ENCODE results near the gene LRRTM3.

DNA sequence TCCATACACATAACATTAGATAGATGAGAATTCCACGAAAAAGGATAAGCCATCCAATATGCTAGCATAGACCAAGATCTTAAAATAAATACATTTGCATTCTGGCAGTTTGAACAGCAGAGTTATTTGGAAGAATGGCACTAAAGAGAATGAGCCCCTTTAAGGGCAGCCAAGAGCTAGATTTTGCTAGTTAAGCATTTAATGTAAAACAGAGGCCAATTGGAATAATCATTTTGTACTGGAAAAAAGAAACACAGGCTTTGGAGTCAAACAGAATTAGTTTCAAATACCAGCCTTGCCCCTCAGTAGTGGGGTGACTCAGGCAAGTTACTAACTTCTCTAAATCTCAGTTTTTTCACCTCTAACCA is 56.2 kb downstream of the LRRTM3 start:
- no peak for TF ChIP-seq ZNF48 (tag by site-specific recombination; IDR thresholded peaks at IDR 0.05)
- TF ChIP-seq, protein P1, sequence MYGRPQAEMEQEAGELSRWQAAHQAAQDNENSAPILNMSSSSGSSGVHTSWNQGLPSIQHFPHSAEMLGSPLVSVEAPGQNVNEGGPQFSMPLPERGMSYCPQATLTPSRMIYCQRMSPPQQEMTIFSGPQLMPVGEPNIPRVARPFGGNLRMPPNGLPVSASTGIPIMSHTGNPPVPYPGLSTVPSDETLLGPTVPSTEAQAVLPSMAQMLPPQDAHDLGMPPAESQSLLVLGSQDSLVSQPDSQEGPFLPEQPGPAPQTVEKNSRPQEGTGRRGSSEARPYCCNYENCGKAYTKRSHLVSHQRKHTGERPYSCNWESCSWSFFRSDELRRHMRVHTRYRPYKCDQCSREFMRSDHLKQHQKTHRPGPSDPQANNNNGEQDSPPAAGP (tag by site-specific recombination; IDR thresholded peaks at IDR 0.05), result no peak
- TF ChIP-seq, protein P2, sequence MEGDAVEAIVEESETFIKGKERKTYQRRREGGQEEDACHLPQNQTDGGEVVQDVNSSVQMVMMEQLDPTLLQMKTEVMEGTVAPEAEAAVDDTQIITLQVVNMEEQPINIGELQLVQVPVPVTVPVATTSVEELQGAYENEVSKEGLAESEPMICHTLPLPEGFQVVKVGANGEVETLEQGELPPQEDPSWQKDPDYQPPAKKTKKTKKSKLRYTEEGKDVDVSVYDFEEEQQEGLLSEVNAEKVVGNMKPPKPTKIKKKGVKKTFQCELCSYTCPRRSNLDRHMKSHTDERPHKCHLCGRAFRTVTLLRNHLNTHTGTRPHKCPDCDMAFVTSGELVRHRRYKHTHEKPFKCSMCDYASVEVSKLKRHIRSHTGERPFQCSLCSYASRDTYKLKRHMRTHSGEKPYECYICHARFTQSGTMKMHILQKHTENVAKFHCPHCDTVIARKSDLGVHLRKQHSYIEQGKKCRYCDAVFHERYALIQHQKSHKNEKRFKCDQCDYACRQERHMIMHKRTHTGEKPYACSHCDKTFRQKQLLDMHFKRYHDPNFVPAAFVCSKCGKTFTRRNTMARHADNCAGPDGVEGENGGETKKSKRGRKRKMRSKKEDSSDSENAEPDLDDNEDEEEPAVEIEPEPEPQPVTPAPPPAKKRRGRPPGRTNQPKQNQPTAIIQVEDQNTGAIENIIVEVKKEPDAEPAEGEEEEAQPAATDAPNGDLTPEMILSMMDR (tag by site-specific recombination; IDR thresholded peaks at IDR 0.05), result no peak
- TF ChIP-seq, protein P3, sequence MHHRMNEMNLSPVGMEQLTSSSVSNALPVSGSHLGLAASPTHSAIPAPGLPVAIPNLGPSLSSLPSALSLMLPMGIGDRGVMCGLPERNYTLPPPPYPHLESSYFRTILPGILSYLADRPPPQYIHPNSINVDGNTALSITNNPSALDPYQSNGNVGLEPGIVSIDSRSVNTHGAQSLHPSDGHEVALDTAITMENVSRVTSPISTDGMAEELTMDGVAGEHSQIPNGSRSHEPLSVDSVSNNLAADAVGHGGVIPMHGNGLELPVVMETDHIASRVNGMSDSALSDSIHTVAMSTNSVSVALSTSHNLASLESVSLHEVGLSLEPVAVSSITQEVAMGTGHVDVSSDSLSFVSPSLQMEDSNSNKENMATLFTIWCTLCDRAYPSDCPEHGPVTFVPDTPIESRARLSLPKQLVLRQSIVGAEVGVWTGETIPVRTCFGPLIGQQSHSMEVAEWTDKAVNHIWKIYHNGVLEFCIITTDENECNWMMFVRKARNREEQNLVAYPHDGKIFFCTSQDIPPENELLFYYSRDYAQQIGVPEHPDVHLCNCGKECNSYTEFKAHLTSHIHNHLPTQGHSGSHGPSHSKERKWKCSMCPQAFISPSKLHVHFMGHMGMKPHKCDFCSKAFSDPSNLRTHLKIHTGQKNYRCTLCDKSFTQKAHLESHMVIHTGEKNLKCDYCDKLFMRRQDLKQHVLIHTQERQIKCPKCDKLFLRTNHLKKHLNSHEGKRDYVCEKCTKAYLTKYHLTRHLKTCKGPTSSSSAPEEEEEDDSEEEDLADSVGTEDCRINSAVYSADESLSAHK (tag by site-specific recombination; IDR thresholded peaks at IDR 0.05), result no peak
- TF ChIP-seq, protein P4, sequence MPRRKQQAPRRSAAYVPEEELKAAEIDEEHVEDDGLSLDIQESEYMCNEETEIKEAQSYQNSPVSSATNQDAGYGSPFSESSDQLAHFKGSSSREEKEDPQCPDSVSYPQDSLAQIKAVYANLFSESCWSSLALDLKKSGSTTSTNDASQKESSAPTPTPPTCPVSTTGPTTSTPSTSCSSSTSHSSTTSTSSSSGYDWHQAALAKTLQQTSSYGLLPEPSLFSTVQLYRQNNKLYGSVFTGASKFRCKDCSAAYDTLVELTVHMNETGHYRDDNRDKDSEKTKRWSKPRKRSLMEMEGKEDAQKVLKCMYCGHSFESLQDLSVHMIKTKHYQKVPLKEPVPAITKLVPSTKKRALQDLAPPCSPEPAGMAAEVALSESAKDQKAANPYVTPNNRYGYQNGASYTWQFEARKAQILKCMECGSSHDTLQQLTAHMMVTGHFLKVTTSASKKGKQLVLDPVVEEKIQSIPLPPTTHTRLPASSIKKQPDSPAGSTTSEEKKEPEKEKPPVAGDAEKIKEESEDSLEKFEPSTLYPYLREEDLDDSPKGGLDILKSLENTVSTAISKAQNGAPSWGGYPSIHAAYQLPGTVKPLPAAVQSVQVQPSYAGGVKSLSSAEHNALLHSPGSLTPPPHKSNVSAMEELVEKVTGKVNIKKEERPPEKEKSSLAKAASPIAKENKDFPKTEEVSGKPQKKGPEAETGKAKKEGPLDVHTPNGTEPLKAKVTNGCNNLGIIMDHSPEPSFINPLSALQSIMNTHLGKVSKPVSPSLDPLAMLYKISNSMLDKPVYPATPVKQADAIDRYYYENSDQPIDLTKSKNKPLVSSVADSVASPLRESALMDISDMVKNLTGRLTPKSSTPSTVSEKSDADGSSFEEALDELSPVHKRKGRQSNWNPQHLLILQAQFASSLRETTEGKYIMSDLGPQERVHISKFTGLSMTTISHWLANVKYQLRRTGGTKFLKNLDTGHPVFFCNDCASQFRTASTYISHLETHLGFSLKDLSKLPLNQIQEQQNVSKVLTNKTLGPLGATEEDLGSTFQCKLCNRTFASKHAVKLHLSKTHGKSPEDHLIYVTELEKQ (tag by site-specific recombination; IDR thresholded peaks at IDR 0.05; ENCODE audit: borderline replicate concordance), result no peak
- TF ChIP-seq, protein P5, sequence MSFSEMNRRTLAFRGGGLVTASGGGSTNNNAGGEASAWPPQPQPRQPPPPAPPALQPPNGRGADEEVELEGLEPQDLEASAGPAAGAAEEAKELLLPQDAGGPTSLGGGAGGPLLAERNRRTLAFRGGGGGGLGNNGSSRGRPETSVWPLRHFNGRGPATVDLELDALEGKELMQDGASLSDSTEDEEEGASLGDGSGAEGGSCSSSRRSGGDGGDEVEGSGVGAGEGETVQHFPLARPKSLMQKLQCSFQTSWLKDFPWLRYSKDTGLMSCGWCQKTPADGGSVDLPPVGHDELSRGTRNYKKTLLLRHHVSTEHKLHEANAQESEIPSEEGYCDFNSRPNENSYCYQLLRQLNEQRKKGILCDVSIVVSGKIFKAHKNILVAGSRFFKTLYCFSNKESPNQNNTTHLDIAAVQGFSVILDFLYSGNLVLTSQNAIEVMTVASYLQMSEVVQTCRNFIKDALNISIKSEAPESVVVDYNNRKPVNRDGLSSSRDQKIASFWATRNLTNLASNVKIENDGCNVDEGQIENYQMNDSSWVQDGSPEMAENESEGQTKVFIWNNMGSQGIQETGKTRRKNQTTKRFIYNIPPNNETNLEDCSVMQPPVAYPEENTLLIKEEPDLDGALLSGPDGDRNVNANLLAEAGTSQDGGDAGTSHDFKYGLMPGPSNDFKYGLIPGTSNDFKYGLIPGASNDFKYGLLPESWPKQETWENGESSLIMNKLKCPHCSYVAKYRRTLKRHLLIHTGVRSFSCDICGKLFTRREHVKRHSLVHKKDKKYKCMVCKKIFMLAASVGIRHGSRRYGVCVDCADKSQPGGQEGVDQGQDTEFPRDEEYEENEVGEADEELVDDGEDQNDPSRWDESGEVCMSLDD (tag by site-specific recombination; IDR thresholded peaks at IDR 0.05), result no peak
- TF ChIP-seq SP2 (tag by site-specific recombination; IDR thresholded peaks at IDR 0.05), result no peak
- no peak for TF ChIP-seq ZNF404 (tag by site-specific recombination; IDR thresholded peaks at IDR 0.05)
- TF ChIP-seq ZNF747 (tag by site-specific recombination; IDR thresholded peaks at IDR 0.05), result no peak
- no peak for TF ChIP-seq FEZF1 (tag by site-specific recombination; IDR thresholded peaks at IDR 0.05)
- TF ChIP-seq, protein P6, sequence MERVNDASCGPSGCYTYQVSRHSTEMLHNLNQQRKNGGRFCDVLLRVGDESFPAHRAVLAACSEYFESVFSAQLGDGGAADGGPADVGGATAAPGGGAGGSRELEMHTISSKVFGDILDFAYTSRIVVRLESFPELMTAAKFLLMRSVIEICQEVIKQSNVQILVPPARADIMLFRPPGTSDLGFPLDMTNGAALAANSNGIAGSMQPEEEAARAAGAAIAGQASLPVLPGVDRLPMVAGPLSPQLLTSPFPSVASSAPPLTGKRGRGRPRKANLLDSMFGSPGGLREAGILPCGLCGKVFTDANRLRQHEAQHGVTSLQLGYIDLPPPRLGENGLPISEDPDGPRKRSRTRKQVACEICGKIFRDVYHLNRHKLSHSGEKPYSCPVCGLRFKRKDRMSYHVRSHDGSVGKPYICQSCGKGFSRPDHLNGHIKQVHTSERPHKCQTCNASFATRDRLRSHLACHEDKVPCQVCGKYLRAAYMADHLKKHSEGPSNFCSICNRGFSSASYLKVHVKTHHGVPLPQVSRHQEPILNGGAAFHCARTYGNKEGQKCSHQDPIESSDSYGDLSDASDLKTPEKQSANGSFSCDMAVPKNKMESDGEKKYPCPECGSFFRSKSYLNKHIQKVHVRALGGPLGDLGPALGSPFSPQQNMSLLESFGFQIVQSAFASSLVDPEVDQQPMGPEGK (tag by site-specific recombination; IDR thresholded peaks at IDR 0.05), result no peak
- TF ChIP-seq, protein P7, sequence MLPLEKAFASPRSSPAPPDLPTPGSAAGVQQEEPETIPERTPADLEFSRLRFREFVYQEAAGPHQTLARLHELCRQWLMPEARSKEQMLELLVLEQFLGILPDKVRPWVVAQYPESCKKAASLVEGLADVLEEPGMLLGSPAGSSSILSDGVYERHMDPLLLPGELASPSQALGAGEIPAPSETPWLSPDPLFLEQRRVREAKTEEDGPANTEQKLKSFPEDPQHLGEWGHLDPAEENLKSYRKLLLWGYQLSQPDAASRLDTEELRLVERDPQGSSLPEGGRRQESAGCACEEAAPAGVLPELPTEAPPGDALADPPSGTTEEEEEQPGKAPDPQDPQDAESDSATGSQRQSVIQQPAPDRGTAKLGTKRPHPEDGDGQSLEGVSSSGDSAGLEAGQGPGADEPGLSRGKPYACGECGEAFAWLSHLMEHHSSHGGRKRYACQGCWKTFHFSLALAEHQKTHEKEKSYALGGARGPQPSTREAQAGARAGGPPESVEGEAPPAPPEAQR (tag by site-specific recombination; IDR thresholded peaks at IDR 0.05), result no peak
- no peak for TF ChIP-seq ZNF324 (tag by site-specific recombination; IDR thresholded peaks at IDR 0.05)

Measured in HEK293 (cell line).